Suppressor macrophage treated with lipopolysaccharide for 4 hours (primary cell): ENCODE data around the gene RNF123.
"Not testable (repeated sequence)": the region's sequence is repeated elsewhere in the genome, so short reads cannot be mapped to it uniquely, and the experiment has no call there.

Experiments used
- DNase-seq: peaks from one replicate; pipeline ENCODE4 v3.0.0-alpha.2; 2020

The RNF123 gene

DNA sequence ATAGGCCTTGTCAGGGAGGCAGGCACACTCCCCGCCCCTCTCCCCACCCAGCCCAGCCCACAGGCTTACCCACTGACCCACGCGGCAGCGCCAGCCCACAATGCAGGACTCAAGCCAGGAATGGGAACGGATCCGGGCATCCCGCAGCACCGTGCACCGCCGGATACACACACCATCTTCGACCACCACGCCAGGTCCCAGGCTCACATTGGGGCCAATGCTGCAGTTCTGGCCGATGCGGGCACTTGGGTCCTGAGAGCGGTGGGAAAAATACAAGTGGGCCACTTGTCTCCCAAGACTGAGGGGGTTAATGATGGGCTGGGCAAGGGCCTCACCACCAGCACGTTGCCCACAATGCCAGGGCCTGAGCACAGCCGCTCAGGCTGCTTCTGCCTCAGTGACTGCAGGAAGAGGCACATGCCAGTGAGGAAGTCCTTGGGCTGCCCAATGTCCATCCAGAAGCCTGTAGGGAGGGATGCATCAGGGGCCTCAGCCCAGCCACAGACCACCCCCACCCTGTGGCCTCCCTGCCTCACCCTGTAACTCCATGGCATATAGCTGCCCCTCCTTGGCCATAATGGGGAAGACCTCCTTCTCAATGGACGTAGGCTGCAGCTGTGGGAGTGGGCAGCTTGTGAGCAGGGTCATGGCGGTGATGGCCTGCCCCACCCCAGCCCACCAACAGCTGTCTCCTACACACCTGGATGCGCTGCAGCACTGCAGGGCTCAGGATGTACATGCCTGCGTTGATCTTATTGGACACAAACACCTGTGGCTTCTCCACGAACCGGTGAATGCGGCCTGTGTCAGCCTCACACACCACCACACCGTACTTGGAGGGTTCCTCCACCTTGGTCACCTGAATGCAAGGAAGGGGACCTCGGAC is 32.8 kb downstream of the RNF123 start:
- no peak for DNase-seq

DNA sequence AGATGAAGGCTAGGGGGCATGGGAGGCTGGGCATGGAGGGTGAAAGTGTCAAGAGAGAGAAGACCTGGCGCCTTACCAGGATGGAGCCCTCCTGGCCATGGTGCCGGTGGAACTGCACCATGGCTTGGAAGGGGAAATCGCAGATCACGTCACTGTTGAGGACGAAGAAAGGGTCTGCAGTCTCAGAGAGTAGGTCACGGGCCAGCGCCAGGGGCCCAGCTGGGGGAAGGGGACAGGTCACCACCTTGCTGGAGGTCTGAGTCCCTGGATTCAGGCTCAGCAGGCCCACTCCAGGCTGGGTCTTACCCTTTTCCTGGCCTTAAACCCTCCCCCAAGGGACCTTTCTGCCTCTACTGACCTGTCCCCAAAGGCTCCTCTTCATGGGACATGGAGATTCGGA is 33.5 kb downstream of the RNF123 start:
- no peak for DNase-seq

DNA sequence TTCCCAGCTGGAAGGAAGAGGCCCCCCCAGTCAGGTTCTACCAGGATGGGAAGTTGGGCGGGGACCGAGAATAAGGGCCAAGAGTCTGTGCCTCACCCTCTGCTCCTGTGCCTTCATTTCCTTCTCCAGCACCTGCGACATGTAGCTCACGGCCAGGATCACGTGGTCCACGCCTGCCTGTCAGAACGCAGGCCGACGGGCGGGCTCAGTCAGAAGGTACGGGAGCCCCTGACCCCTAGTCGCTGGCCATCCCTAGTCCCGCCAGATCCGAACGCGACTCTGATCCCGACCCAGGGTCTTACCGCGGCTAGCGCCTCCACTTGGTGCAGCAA is 33.9 kb downstream of the RNF123 start:
- DNase-seq, result peak; percentile 44

DNA sequence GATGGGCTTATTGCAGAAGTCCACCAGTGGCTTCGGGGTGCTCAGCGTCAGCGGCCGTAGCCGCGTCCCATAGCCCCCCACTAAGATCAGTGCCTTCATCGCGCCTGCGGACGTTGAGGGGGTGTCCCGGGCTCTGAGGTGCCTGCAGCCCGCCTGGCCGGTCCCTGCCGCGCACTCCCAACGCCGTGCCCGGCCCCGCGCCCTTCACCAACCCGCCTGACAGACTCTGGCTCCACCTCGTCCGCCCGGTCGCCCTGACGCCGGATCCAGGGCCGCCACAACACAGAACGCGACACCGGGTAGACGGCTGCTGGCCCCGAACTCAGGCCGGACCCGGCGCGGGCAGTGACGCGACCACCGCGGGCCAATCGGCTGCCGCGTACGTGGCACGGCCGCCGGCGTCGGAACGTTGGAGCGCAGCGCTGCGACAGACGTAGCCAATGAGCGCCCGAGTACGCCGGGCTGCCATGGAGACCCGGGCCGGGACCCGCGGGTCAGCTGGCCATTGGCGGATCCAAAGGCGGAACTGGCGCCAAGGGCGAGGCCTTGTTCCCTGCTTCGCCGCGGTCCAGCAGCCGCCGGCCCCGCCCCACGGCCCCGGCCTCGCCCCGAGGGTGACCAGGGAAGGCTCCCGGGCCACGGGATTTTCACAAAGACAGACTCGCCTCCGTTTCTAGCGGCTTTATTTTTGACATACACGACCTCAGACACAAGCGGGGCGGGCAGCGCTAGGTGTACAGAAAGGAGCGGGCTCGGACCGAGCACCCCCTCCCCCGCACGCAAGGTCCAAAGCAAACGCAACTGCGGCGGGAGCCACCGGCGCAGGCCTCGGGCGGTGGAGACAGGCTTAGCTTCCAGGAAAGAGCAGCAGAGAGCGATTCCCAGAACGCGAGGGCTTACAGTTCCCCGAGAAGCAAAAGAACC is 34.5 kb downstream of the RNF123 start, which contains the start of gene GMPPB:
TSS of gene GMPPB (minus strand) at position 324 of the 924 bp plus-strand sequence. CDS start at position 99, 225 bp downstream.
- DNase-seq, result peak; percentile 99

DNA sequence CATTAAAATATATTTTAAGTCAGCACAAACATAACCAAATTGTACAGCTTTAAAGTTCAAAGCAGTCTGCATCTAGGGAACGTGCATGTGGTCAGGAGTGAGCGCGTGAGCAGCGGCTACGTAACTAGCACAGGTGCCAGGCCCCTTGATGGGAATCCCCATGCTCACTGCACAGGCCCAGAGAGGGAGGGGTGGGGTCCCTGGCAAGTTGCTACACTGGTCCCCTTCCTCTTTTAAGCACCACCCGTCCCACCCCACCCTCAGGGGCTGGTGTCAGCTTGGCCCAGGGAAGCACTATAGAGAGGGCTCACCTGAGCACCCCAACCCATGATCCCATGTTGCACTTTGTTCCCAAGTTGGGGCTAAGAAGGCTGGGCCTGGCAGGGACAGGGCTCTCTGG is 35.2 kb downstream of the RNF123 start:
- DNase-seq, result no peak

DNA sequence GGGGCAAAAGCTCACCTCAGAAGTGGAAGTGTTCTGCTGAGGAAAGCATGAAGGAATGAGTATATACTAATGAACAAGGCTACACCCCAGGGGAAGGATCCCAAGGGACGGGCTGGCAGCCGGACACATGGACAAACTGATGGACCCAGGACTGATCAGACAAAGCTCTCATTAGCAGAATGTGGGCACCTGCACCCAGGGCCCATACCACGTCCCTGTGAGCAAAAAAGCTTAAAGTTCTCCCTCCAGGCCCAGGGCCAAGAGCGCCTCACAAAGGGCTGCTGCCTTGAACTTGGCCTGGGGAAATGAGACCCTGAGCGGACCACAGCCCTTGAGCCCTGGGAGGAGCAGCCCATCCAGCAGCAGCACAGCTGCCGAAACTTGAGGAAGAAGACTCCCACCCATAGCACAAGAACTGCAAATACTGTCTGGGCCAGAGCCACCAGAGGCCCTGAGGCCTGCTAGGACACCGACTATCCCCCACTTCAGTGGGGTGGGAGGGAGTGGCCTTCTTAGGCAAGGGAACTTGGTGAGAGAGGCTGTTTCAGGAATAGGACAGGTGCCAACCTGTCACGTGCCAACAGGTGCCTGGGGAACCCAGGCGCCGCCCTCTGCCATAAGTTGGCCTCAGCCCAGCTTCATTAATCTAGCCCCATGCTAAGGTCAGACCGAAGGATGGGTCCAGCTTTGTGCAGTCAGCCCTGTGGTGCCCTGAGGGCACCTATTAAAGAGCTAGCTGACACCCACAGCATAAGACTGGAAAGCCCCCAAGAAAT is 36.7 kb downstream of the RNF123 start:
- no peak for DNase-seq

DNA sequence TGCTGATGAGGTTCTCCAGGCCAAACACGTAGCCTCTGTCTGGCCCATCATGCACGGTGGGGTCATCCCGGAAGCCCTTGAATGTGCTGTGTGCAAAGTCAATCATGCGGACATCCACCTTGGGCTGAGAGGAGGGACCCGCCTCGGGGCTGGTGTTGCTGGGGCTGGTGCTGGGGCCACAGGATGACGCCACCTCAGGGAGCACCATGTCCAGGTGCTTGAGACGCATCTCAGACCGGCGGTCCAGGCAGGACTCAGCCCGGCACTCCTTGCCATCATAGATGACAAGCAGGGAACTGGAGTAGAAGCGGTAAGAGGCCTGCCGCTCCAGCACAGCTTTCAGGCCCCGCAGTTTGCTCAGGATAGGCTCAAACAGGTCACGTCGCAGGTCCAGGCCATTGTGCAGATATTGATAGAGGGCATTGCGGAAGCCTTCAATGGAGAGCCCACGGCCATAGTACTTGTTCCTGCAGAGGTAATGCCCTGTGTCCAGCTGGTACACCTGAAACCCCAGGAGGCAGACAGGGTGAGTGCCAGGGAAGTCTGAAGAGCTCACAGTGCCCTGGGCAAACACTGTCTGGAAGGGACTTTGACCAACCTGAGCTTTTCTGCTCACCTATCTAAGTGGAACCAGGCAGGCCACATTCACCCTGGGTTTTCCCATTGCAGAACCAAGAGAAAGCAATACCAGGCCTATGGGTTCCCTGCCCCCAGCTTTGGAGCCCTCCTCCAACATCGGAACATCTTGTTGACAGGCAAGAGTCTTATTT is 38.0 kb downstream of the RNF123 start:
- no peak for DNase-seq

DNA sequence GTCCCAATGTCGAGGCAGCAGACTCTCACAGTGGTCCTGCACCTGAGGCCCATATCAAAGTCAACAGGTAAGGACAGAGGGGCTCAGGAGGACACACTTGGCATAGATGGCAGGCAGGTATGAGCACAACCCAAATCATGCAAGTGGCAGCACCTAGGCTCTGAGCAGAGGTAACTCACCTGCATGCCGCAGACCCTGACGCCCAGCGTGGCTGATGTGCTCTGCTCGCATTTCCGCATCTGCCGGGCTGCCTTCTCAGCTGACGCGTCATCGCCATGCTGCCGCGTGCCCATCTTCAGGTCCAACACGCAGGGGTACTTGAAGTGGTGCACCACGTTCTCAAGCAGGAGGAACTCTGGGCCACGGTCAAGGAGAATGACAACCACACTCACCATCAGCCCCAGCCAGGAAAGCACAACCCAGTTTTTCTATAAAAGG is 38.6 kb downstream of the RNF123 start:
- DNase-seq, result no peak

DNA sequence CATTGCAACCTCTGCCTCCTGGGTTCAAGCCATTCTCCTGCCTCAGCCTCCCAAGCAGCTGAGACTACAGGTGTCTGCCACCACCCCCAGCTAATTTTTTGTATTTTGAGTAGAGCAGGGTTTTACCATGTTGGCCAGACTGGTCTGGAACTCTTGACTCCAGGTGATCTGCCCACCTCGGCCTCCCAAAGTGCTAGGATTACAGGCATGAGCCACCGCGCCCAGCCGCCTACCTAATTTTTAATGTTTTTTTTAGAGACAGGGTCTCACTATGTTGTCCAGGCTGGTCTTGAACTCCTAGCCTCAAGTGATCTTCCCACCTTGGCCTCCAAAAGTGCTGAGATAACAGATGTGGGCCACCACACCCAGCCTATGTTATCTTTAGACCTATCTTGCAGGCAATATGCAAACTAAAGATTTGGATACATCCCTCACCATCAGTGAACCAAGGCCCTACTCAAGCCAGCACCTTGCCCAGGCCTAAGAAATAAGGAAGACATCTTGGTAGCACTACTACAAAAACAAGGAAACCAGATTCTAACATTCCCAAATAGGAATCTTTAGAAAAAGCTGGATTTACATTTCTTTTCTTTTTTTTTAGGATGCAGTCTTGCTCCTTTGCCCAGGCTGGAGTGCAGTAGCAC is 40.7 kb downstream of the RNF123 start:
- no peak for DNase-seq

DNA sequence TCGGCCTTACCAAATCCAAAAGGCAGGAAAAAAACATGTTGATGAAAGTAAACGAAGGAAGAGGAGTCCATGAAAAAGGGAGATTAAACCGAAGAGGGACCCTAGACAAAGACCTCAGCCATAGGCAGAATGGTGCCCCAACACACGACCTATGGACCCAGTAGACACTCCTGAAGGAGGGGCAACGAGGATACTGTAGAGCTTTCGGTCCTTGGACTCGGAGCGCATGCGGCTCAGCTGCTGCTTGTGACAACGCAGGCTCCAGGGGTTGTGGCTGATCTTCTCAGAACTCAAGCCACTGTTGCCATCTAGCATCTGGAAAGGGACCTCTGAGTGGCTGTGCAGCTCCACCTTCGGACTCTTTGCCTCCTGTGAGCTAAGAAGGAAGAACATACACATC is 43.2 kb downstream of the RNF123 start:
- DNase-seq, result no peak

DNA sequence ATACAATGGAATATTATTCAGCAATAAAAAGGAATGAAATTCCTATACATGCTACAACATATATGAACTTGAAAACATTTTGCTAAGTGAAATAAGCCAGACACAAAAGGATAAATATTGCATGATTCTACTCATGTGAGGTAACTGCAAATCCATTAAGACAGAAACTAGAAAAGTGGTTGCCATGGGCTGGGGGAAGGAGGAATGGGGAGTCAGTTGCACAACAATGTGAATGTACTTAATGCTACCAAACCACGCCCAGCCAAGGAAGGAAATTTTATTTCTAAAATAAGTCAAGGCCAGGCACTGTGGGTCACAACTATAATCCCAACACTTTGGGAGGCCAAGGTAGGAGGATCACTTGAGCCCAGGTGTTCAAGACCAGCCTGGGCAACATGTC is 44.2 kb downstream of the RNF123 start:
- peak; percentile 45 for DNase-seq

DNA sequence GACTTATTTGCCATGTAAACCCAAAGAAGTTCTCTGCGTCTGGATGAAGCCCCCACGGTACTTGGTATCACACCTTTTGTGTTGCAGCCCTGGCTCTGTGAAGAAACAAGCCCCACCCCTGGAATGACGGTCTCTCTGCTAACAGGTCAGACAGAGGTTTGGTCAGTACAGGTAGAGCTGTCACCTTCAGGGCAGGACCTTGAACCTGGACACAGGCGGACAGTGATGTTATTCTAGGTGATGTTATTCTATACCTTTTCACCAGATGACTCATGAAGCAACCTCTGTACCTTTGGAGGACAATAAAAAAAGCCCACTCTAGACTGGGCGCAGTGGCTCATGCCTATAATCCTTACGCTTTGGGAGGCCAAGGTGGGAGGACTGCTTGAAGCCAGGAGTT is 45.4 kb downstream of the RNF123 start:
- no peak for DNase-seq

DNA sequence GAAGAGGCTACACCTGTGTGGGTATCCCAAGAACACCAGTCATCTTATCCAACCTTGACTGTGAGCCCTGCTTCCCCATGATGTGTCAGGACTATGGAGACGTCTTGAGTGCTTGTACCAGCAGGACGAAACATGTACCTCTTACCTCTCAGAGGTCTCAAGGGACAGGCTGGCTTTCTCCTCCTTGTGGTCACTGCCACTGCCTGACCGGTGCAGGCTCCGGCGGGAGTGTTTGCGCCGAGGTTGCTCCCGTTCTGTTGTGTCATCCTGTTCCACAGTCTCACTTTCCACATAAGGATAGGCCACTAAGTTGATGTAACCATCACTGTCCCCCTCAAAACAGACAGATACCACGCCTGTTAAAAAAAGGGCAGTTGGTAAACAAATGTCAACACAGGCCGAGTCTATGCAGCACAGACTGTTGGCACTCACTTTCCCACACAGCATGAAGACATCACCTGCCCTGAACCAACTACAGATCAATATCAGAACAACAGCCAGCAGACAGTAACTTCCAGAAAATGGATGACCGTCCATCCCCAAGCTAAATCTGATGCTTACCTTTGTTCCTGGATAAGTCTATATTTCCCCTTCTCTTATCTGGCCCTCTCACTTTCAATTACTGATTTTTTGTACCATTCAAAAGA is 48.8 kb downstream of the RNF123 start:
- DNase-seq, result no peak

DNA sequence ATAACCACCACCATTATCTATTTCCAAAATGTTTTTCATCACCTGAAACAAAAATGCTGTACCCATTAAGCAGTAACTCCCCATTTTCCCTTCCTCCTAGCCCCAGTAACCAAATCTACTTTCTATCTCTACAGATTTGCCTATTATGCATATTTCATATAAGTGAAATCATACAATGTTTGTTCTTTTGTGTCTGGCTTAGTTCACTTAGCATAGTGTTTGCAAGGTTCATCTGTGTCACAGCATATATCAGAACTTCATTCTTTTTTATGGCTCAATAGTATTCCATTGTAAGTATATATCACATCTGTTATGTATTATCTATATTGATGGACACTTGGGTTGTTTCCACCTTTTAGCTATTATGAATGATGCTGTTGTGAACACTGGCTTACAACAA is 51.1 kb downstream of the RNF123 start:
- DNase-seq, result no peak

DNA sequence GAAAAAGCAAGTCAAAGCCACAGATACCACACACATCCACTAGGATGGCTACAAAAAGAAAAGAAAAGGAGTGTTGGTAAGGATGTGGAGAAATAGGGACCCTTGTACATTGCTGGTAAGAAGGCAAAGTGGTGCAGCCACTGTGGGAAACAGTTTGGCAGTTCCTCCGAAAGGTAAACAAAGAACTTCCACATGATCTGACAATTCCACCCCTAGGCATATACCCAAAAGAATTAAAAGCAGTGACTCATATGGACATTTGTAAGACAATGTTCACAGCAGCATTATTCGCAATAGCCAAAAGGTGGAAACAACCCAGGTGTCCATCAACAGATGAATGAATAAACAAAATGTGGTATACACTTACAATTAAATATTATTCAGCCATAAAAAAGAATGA is 56.6 kb downstream of the RNF123 start:
- no peak for DNase-seq

DNA sequence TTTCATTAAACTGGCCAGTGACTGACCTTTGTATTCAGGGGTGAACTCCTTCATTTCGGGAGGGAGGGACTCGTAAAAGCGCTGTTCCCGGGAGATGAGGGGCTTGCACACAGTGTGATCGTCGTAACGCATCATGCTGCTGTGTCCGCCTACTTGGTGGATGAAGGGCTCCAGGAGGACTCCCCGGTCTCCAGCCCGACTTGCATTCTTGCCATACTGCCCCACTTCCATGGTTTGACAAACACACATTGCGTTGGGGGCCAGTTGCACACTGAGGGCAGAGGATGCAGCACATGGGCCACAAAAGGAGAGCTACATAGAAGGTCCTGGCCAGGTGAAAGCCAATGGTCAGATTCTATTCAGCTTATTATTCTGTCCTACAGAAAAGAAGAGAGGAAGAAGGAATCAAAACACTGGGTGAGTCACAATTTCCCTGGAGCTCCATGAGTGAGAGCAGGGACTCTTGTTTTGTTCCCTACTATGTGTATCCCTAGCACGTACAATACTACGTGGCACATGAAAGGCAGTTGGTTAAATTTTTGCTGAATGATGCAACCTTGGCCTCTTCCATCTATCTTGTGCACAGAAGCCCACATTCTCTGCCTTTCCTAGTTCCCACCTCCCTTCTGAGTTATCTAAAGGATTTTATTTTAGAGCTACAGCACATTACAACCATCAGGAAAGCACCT is 58.6 kb downstream of the RNF123 start:
- no peak for DNase-seq

DNA sequence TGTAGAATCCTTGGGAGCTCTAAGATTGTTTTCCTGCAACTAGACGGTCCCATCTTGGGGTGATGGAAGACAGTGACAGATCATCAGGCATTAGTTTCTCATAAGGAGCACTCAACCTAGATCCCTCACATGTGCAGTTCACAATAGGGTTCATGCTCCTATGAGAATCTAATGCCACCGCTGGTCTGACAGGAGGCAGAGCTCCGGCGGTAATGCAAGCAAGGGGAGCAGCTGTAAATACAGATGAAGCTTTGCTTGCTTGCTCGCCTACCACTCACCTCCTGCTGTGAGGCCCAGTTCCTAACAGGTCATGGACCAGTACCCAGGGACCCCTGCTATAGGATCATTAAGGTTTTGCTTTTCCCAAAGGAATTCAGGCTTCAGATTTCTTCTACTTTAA is 59.5 kb downstream of the RNF123 start:
- DNase-seq, result not testable (repeated sequence)

DNA sequence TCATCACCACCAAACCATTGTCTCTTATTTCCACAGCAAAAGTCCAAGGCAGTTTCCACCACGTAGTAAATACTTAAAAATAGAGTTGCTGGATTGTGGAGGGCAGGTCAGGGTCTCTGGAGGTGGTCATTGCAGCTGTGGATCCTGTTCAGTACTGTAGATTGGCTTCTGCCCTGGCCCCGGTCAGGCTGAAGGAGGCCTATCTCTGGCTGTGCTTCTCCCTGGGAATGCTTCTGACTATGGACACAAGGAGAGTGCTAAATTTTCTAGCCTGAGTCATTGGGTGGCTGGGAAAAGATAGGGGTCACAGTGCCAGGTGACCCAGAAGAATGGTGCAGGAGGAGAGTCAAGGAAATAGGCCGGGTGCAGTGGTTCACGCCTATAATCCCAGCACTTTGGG is 60.7 kb downstream of the RNF123 start:
- no peak for DNase-seq

DNA sequence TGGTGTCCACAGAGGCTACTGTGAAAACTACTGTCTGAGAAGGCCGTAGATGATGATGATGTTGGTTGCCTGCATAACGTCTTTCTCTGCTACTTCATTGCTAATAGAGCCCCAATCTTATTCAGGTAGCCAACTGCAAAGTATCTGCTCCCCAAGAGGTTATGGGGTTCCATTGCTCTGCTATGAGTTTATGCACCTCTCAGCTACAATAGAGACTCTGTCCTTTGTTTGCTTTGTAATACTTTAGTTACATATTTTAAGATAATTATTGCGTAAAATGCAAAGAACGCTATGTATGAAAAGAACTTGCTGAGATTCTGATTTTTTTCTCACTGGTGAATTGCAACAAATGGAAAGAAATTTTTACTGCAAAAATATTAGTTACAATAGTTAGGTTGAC is 62.1 kb downstream of the RNF123 start:
- no peak for DNase-seq

DNA sequence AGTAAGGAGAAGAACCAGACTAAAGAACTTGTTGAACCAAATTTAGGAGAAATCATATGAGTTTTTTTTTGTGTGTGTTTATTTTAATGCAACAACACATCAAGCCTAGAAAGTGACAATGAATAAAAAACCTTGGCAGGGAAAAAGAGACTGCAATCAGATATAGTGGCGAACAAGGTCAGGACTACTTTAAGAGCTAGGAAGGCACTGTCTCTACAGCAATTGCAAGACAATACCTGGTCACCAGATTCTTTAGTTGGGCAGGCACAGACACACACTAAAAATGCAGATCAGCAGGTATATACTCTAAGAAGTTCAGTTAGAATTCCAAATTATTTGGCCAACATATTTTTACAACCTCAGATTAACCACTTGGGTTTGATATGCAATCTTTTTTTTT is 65.2 kb downstream of the RNF123 start:
- no peak for DNase-seq

DNA sequence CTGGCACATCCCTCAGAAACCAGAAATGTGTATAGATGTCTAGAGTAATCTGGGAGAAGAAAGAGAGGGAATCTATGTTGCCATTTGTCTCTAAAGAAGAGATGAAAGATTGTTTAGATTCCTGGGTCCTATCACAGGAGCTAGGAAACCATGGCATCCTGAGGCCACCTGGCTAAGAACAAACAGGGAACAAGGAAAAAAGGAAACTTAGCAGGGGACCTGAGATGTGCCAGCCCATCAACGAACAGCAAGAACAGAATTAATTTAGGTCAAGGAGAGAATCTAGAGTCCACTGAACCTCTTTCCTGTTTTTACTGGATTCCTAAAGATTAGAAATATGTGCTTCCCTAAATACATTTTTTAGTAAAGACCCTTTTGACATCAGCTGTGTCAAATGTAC is 66.7 kb downstream of the RNF123 start:
- no peak for DNase-seq
